ENCODE data around the gene FBXO11. TPM values are rescaled to one million over a fixed set of nuclear protein-coding genes. Genes with fewer than 3 reads are reported as not detected.

Gene FBXO11
- polyA plus RNA-seq, 3 donors: 75.8 to 89.1 (median 81.0) TPM

- no peak for DNase-seq (ENCODE audit: low read depth in 3 of 3, low spot score in 2 of 3)
These were observed 107.2 kb downstream of the FBXO11 start for GRCh38 chr2:47799031-47799609.

- DNase-seq (ENCODE audit: low read depth in 3 of 3, low spot score in 2 of 3): no peak
These were observed 107.7 kb downstream of the FBXO11 start for GRCh38 chr2:47798631-47799030.

GRCh38 chr2:47796090-47796697 lies 110.1 kb downstream of the FBXO11 start:
- DNase-seq (ENCODE audit: low read depth in 3 of 3, low spot score in 2 of 3): no peak

DNA sequence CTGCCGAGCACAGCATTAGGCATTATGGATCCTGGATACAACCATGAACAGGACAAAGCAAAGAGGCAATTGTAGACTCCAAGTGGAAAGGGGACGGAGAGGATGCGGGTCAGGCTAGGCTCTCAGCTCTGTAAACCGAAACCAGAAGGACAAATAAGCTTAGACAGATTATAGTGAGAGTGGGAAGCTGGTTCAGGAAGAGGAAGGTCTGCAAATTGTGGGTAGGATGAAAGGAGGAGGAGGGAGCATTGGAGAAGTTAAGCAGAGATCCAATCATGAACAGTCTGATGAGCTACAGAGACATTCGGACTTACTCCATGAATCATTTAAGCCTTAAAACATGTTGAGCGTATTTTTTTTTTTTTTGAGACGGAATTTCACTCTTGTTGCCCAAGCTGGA lies 120.3 kb downstream of the FBXO11 start:
- no peak for DNase-seq (ENCODE audit: low read depth in 3 of 3, low spot score in 2 of 3)

DNA sequence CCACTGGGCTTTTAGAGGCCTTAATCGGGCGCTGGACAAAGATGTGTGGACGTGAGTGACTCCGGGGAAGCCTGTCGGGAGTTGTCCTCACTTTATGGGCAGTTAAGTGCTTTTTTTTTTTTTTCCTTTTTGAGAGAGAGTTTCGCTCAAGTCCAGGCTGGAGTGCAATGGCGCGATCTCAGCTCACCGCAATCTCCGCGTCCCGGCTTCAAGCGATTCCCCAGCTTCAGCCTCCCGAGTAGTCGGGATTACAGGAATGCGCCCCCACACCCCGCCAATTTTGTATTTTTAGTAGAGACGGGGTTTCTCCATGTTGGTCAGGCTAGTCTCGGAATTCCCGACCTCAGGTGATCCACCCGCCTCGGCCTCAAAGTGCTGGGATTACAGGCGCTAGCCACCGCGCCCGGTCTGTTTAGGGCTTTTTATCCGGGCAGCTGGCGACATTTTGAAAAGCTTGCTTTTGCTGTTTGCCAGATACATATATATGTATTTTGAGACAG lies 121.9 kb downstream of the FBXO11 start:
- no peak for DNase-seq (ENCODE audit: low read depth in 3 of 3, low spot score in 2 of 3)

GRCh38 chr2:47783486-47784351 lies 122.6 kb downstream of the FBXO11 start:
- DNase-seq (ENCODE audit: low read depth in 3 of 3, low spot score in 2 of 3): peak in 1 of 3 donors; percentile 59

DNA sequence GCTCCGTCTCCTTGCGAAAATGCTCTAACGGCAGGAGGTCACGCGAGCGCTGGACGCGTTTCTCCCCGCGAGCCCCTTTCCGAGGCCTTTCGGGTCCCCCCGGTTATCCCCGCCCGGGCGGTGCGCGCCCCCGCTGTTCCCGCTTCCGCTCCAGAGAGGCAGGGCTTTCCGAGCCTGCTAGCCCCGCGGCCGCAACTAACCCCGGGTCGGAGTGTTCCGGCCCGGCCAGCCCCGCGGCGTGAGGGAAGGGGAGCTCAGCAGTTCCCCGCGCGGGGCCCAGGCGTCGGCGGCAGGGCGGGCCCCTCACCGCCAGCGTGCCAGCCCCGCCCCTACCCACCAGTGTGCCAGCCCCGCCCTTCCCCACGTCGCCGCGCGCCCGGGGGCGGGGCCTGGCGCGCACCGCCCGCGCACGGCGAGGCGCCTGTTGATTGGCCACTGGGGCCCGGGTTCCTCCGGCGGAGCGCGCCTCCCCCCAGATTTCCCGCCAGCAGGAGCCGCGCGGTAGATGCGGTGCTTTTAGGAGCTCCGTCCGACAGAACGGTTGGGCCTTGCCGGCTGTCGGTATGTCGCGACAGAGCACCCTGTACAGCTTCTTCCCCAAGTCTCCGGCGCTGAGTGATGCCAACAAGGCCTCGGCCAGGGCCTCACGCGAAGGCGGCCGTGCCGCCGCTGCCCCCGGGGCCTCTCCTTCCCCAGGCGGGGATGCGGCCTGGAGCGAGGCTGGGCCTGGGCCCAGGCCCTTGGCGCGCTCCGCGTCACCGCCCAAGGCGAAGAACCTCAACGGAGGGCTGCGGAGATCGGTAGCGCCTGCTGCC lies 123.4 kb downstream of the FBXO11 start, which contains the start of gene MSH6:
TSS of gene MSH6 (plus strand) at position 475 of the 815 bp plus-strand sequence. CDS start at position 564, 89 bp downstream.
- peak; percentile 79 to 88 (median 87) for DNase-seq (ENCODE audit: low read depth in 3 of 3, low spot score in 2 of 3)

DNA sequence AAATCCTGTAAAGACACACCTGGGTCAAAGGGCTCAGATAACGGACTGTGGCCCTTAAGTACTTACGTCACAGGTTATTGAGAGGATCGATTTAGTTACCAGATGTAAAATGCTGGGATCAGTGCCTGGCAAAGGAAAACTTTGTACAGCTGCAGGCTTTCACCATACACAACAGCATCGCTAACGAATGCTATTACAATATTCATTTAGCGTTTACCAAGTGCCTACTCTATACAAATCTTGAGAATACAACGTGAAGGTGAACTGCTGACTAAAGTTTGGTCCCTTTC lies 124.0 kb downstream of the FBXO11 start:
- DNase-seq (ENCODE audit: low read depth in 3 of 3, low spot score in 2 of 3): no peak

- no peak for DNase-seq (ENCODE audit: low read depth in 3 of 3, low spot score in 2 of 3)
These were observed 126.9 kb downstream of the FBXO11 start for GRCh38 chr2:47779426-47779790.

- no peak for DNase-seq (ENCODE audit: low read depth in 3 of 3, low spot score in 2 of 3)
These were observed 127.4 kb downstream of the FBXO11 start for GRCh38 chr2:47778698-47779425.

- DNase-seq (ENCODE audit: low read depth in 3 of 3, low spot score in 2 of 3): no peak
These were observed 128.9 kb downstream of the FBXO11 start for GRCh38 chr2:47777277-47777937.

DNA sequence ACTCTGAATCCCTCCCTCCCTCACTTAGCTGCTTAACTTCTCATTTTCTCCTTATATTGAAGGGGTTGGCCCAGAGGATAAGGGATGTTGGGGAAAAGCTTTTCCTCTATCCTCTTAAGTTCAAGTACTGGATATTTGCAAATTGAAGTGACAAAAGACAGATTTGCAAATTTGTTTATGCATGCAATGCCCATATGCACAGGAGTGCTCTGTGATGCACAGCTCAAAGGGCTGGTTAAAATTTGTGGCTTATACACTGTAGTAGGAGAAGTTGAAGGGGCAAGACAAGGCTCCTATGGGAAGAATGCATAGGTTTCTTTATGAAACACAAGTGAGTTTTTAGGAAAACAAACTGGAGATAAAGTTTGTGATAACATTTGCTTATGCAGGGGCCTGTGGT lies 131.7 kb downstream of the FBXO11 start:
- no peak for DNase-seq (ENCODE audit: low read depth in 3 of 3, low spot score in 2 of 3)

- DNase-seq (ENCODE audit: low read depth in 3 of 3, low spot score in 2 of 3): no peak
These were observed 134.0 kb downstream of the FBXO11 start for GRCh38 chr2:47772343-47772742.

GRCh38 chr2:47771211-47771610 lies 135.1 kb downstream of the FBXO11 start:
- DNase-seq (ENCODE audit: low read depth in 3 of 3, low spot score in 2 of 3): no peak

DNA sequence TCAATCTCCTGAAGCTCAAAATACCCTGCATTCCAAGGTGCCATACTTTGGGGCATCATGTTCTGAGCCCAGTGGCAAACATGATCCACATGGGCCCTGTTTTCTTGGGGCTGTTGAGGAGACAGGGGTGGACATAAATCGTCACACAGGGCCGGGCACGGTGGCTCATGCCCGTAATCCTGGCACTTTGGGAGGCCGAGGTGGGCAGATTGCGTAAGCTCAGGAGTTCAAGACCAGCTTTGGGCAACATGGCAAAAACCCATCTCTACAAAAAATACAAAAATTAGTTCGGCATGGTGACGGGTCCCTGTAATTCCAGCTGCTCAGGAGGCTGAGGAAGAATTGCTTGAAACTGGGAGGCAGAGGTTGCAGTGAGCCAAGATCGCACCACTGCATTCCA lies 137.0 kb downstream of the FBXO11 start:
- no peak for DNase-seq (ENCODE audit: low read depth in 3 of 3, low spot score in 2 of 3)

DNA sequence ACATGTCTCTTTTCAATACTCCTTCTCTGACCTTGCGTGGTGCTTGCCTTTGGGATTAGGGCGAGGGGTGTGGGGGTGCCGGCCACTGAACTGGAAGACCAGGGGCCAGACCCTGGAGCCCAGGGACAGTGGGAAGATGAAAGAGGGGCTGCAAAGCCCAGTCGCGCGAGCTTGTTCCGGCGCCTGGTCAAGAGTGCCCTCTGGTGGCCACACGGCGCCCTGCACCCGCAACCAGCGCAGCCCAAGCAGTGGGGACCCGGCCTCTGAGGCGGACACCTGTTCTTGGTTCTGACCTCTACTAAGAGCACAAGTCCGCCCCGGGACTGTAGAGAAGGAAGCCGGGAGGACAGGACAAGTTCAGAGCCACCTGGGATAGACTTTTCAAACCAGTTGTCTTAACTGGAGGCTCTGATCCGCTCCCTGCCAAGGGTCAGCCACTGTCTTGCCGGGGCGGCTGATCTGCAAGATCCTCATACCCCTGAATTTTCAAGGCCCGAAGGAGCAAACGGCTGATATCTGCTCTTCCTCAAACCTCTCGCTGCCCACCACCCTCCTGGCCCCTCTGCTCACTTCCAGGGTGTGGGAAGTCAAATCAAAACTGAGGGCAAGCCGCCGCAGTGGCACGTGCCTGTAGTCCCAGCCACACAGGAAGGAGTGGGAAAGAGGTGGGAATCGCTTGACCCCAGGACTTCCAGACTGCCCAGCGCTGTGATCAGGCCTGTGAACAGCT lies 138.3 kb downstream of the FBXO11 start:
- no peak for DNase-seq (ENCODE audit: low read depth in 3 of 3, low spot score in 2 of 3)

GRCh38 chr2:47767497-47767844 lies 138.8 kb downstream of the FBXO11 start:
- no peak for DNase-seq (ENCODE audit: low read depth in 3 of 3, low spot score in 2 of 3)

- no peak for DNase-seq (ENCODE audit: low read depth in 3 of 3, low spot score in 2 of 3)
These were observed 154.4 kb downstream of the FBXO11 start for GRCh38 chr2:47751856-47752414.

DNA sequence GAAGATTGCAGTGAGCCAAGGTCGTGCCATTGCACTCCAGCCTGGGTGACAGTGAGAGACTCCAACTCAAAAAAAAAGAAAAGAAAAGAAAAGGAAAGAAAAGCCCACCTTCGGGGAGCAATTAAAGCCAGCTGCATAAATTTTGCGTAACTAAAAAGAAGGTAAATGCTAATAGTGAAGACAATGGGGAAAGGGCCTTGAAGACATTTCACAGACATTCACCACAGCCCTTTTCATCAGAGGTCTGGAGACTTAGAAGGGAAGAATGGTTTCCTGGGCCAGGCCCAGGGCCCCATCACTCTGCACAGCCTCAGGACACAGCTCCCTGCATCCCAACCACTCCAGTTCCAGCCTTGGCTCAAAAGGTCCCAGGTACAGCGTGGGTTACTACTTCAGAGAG lies 158.4 kb downstream of the FBXO11 start:
- no peak for DNase-seq (ENCODE audit: low read depth in 3 of 3, low spot score in 2 of 3)

Data from right renal cortex interstitium (tissue), 3 donors.